GM12872 (cell line): Measurements from ENCODE around the gene JUND.

ENCODE experiments used
- CTCF ChIP-seq: IDR thresholded peaks from 3 replicates; pipeline ENCODE4 v1.5.1; 2011; ENCODE audit warnings: low read depth, mild to moderate bottlenecking, low read length, moderate library complexity; ENCODE audit not compliant: insufficient read depth

Gene JUND

DNA sequence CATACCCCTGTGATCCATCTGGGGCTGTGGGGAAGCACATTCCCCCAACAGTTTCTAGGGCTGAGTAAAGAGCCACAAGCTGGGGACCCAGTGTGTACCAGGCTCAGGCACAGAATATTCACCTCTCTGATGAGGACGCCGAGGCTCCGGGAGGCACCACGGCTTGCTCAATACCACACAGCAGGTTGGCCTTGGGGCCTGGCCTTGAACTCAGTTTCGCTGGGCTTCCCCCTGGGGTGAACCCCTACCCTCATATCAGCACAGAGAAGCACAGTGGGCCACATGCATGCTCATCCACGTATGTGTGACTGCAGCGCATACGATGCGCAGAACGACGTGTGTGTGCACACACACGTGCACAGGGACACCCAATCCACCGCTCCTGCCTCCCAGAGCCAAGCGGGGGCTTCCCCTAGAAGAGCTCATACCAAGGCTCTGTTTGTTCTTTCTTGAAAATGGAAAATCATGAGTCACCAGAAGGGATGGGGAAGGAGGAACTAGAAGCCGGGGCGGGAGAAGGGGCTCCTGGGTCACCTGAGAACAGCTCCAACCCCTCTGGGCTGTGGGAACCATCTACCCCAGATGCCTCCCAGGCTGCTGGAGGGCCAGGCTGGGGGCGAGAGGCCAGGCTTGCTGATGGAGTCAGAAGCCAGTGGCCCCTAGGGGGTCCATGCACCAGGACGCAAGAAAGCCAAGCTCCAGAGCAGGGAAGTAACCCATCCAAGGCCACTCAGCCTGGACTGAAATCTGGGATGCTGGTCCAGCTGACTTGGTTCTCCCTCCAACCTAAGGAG, 50.3 kb downstream of the JUND start:
- TF ChIP-seq CTCF, result no peak

DNA sequence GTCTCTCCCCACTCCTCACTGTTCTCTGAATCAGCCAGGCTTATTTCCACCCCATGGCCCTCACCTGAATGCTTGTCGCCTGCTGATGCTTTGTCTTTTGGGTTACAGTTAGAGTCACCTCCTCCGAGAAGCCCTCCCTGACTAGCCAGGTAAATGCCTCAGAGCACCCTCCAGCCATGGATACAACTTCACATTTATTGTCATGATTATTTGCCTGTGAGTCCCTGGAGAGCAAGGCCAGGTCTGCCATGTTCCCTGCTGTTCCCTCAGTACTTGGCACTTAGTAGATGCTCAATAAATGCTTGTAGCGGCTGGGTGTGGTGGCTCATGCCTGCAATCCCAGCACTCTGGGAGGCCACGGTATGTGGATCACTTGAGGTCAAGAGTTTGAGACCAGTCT, 51.5 kb downstream of the JUND start:
- no peak for TF ChIP-seq CTCF
